Uterus (tissue), 2 donors: ENCODE data around the gene RTP5.

Experiments used
- POLR2A ChIP-seq, 2 donors: fragments of 450-650 bp; IDR thresholded peaks; one replicate each; pipeline ENCODE4 v1.6.1; 2016; ENCODE audit warnings: antibody characterized with exemption in 2 of 2, mild to moderate bottlenecking in 1 of 2, moderate library complexity in 1 of 2
- TF ChIP-seq, protein P1 (sequence below), 4 experiments: fragments of 200-600 bp in 2 of 4; fragments of 450-650 bp in 2 of 4; sonication (generic) in 2 of 4; IDR thresholded peaks; one replicate each; pipeline ENCODE4 v1.5.1; 2016 to 2019; ENCODE audit warnings: antibody characterized with exemption in 4 of 4, mild to moderate bottlenecking in 2 of 4, moderate library complexity in 1 of 4

- TF ChIP-seq, protein P1, sequence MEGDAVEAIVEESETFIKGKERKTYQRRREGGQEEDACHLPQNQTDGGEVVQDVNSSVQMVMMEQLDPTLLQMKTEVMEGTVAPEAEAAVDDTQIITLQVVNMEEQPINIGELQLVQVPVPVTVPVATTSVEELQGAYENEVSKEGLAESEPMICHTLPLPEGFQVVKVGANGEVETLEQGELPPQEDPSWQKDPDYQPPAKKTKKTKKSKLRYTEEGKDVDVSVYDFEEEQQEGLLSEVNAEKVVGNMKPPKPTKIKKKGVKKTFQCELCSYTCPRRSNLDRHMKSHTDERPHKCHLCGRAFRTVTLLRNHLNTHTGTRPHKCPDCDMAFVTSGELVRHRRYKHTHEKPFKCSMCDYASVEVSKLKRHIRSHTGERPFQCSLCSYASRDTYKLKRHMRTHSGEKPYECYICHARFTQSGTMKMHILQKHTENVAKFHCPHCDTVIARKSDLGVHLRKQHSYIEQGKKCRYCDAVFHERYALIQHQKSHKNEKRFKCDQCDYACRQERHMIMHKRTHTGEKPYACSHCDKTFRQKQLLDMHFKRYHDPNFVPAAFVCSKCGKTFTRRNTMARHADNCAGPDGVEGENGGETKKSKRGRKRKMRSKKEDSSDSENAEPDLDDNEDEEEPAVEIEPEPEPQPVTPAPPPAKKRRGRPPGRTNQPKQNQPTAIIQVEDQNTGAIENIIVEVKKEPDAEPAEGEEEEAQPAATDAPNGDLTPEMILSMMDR (IDR thresholded peaks at IDR 0.05): no peak
- TF ChIP-seq POLR2A (IDR thresholded peaks at IDR 0.05): no peak
Observed at GRCh38 chr2:241844831-241845578, 24.5 kb upstream of the RTP5 start.
